NT2/D1 (cell line): ENCODE measurements around the gene ZNF500.

Source experiments
- SUZ12 ChIP-seq: IDR thresholded peaks from 2 replicates; pipeline ENCODE4 v1.6.1; 2011; ENCODE audit not compliant: insufficient read length, insufficient read depth; ENCODE audit errors: extremely low read depth
- YY1 ChIP-seq: IDR thresholded peaks from 2 replicates; pipeline ENCODE4 v1.6.1; 2011; ENCODE audit not compliant: insufficient read length, insufficient read depth
- ZNF274 ChIP-seq: IDR thresholded peaks from 2 replicates; pipeline ENCODE4 v1.6.1; 2011; ENCODE audit warnings: mild to moderate bottlenecking, low read depth, low read length

DNA sequence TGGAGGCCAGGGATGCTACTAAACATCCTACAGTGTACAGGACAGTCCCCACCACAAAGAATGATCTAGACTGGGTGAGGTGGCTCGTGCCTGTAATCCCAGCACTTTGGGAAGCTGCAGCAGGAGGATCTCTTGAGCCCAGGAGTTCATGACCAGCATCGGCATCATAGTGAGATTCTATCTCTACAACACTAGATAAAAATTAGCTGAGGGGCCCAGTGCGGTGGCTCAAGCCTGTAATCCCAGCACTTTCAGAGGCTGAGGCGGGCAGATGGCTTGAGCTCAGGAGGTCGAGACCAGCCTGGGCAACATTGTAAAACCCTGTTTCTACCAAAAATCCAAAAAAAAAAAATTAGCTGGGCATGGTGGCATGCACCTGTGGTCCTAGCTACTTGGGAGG is 5.4 kb upstream of the ZNF500 start:
- no peak for TF ChIP-seq SUZ12
- TF ChIP-seq ZNF274 = no peak
- no peak for TF ChIP-seq YY1
